NCI-H1105 (cell line): ENCODE measurements around the gene SMYD2.

Experiments used
- DNase-seq: peaks from one replicate; lab custom pipeline; 2025; lab: John Stamatoyannopoulos, UW

Gene SMYD2

GRCh38 chr1:214303141-214303930, 22.4 kb downstream of the SMYD2 start:
- no peak for DNase-seq

- no peak for DNase-seq
Observed at GRCh38 chr1:214305164-214305751, 24.3 kb downstream of the SMYD2 start.

- DNase-seq, result no peak
Observed at GRCh38 chr1:214306269-214306668, 25.3 kb downstream of the SMYD2 start.

- no peak for DNase-seq
Observed at GRCh38 chr1:214310010-214310409, 29.1 kb downstream of the SMYD2 start.

GRCh38 chr1:214310777-214311690, 30.1 kb downstream of the SMYD2 start:
- DNase-seq, result no peak

- no peak for DNase-seq
Observed at GRCh38 chr1:214312530-214313051, 31.6 kb downstream of the SMYD2 start.

- DNase-seq, result no peak
Observed at GRCh38 chr1:214314178-214314843, 33.4 kb downstream of the SMYD2 start.

GRCh38 chr1:214316593-214316992, 35.6 kb downstream of the SMYD2 start:
- DNase-seq, result no peak

- no peak for DNase-seq
Observed at GRCh38 chr1:214317300-214317699, 36.3 kb downstream of the SMYD2 start.

- no peak for DNase-seq
Observed at GRCh38 chr1:214317734-214318133, 36.8 kb downstream of the SMYD2 start.

GRCh38 chr1:214318356-214318755, 37.4 kb downstream of the SMYD2 start:
- no peak for DNase-seq

GRCh38 chr1:214318956-214319736, 38.2 kb downstream of the SMYD2 start:
- no peak for DNase-seq

GRCh38 chr1:214319938-214320337, 39.0 kb downstream of the SMYD2 start:
- DNase-seq, result no peak

GRCh38 chr1:214321705-214322453, 40.9 kb downstream of the SMYD2 start:
- DNase-seq, result no peak

- no peak for DNase-seq
Observed at GRCh38 chr1:214324896-214325800, 44.2 kb downstream of the SMYD2 start.

GRCh38 chr1:214326406-214326805, 45.4 kb downstream of the SMYD2 start:
- no peak for DNase-seq

GRCh38 chr1:214327514-214327913, 46.6 kb downstream of the SMYD2 start:
- no peak for DNase-seq

- peak; percentile 68 for DNase-seq
Observed at GRCh38 chr1:214328770-214329469, 48.0 kb downstream of the SMYD2 start.
